WTC11 (cell line): ENCODE results near the gene MYH10. TPM values are rescaled to one million over a fixed set of nuclear protein-coding genes. Genes with fewer than 3 reads are reported as not detected.
A peak's percentile ranks its signal among the peaks of the same experiment; 100 is the strongest.

ENCODE experiments used
- ATAC-seq: fragments of 200-7000 bp; cut with Tn5 transposase; 2 replicates; pipeline ENCODE4 v1.10.0; 2021; ENCODE audit warnings: mild to moderate bottlenecking, moderate library complexity
- Bru-seq: library from RNA; stranded (reverse); fragments of 400-500 nt; gene quantifications from one replicate; lab custom pipeline; 2021; lab: Mats Ljungman, UMichigan
- CTCF ChIA-PET: fragments of 300-600 bp; sonication (Branson Sonifier 250); formaldehyde crosslinking; loops from one replicate; lab custom pipeline; 2021; ENCODE audit warnings: antibody characterized with exemption; lab: Charles Lee
- POLR2A ChIA-PET: fragments of 350-600 bp; sonication (Branson Sonifier 250); formaldehyde crosslinking; loops from one replicate; lab custom pipeline; 2021; ENCODE audit warnings: antibody characterized with exemption; lab: Charles Lee
- DNase-seq: peaks from one replicate; pipeline ENCODE4 v3.0.0; 2021; ENCODE audit warnings: low spot score
- H3K27ac Mint-ChIP-seq: 2 replicates; pipeline ENCODE4 v1.8.0; 2021; ENCODE audit warnings: mixed read lengths
- H3K27me3 Mint-ChIP-seq: 2 replicates; pipeline ENCODE4 v1.8.0; 2021; ENCODE audit warnings: low read depth, mild to moderate bottlenecking, moderate library complexity, mixed read lengths
- H3K36me3 Mint-ChIP-seq: 2 replicates; pipeline ENCODE4 v1.8.0; 2021; ENCODE audit warnings: mixed read lengths
- H3K4me1 Mint-ChIP-seq: 2 replicates; pipeline ENCODE4 v1.8.0; 2022; ENCODE audit warnings: mixed read lengths
- H3K4me3 Mint-ChIP-seq: 2 replicates; pipeline ENCODE4 v1.8.0; 2021; ENCODE audit warnings: mild to moderate bottlenecking, moderate library complexity, mixed read lengths
- H3K9me3 Mint-ChIP-seq: 2 replicates; pipeline ENCODE4 v1.8.0; 2021; ENCODE audit warnings: mixed read lengths
- AFF4 ChIP-seq: sonication (generic); formaldehyde crosslinking; IDR thresholded peaks from 2 replicates; pipeline ENCODE4 v1.8.1; 2023; ENCODE audit warnings: mild to moderate bottlenecking, missing genetic modification reagents, borderline replicate concordance
- CBFB ChIP-seq: sonication (generic); formaldehyde crosslinking; IDR thresholded peaks from 2 replicates; pipeline ENCODE4 v1.8.1; 2022; ENCODE audit warnings: mild to moderate bottlenecking, low read depth, missing genetic modification reagents
- ERG ChIP-seq: fragments of 250-450 bp; sonication (Bioruptor Pico); IDR thresholded peaks from 2 replicates; pipeline ENCODE4 v1.8.0; 2021; ENCODE audit warnings: mild to moderate bottlenecking
- ETV6 ChIP-seq: sonication (generic); formaldehyde crosslinking; IDR thresholded peaks from 2 replicates; pipeline ENCODE4 v1.8.1; 2022; ENCODE audit warnings: mild to moderate bottlenecking, missing genetic modification reagents
- FOXP4 ChIP-seq: sonication (generic); formaldehyde crosslinking; IDR thresholded peaks from 2 replicates; pipeline ENCODE4 v1.8.0; 2022; ENCODE audit warnings: mild to moderate bottlenecking, missing genetic modification reagents
- NFE2L1 ChIP-seq: sonication (generic); formaldehyde crosslinking; IDR thresholded peaks from 2 replicates; pipeline ENCODE4 v1.8.1; 2023; ENCODE audit warnings: missing genetic modification reagents
- USF2 ChIP-seq: sonication (generic); formaldehyde crosslinking; IDR thresholded peaks from 2 replicates; pipeline ENCODE4 v1.8.1; 2023; ENCODE audit warnings: mild to moderate bottlenecking, missing genetic modification reagents, moderate library complexity
- ZBTB43 ChIP-seq: sonication (generic); formaldehyde crosslinking; IDR thresholded peaks from 2 replicates; pipeline ENCODE4 v1.8.1; 2023; ENCODE audit warnings: mild to moderate bottlenecking, missing genetic modification reagents
- ZNF232 ChIP-seq: sonication (generic); formaldehyde crosslinking; IDR thresholded peaks from 2 replicates; pipeline ENCODE4 v1.8.0; 2022; ENCODE audit warnings: mild to moderate bottlenecking, missing genetic modification reagents
- ZNF263 ChIP-seq: sonication (generic); formaldehyde crosslinking; IDR thresholded peaks from 2 replicates; pipeline ENCODE4 v1.8.1; 2022; ENCODE audit warnings: low read depth, mild to moderate bottlenecking, moderate library complexity, missing genetic modification reagents
- ZNF512 ChIP-seq: sonication (generic); formaldehyde crosslinking; IDR thresholded peaks from 2 replicates; pipeline ENCODE4 v1.8.1; 2022; ENCODE audit warnings: missing genetic modification reagents, borderline replicate concordance
- ZNF532 ChIP-seq: fragments of 250-450 bp; sonication (Bioruptor Pico); IDR thresholded peaks from 2 replicates; pipeline ENCODE4 v1.9.0; 2021; ENCODE audit warnings: mild to moderate bottlenecking, borderline replicate concordance
- long read RNA-seq, 3 experiments: library from RNA in 1 of 3; library from capped mRNA in 1 of 3; library from polyadenylated mRNA in 1 of 3; unstranded in 2 of 3; stranded (forward) in 1 of 3; transcript quantifications; one replicate each; pipeline ENCODE4 v2.0.0, GENCODE V29; 2021
- total RNA-seq: library from RNA; stranded (reverse); gene quantifications from 3 replicates; pipeline ENCODE4 v1.2.3, GENCODE V29; 2021

Gene MYH10
- total RNA-seq: 226 to 236 TPM (median 231 TPM) in 3 replicates
- percentile 92 among the genes with signal in this experiment for Bru-seq, nascent RNA
- long read RNA-seq, experiment 1, full-length matches to known transcripts: 279 of 937 reads
- long read RNA-seq, experiment 1, partial matches to known transcripts: 442 of 937 reads
- long read RNA-seq, experiment 1, other reads (novel, unspliced or antisense): 216 of 937 reads
- long read RNA-seq, experiment 2, full-length matches to known transcripts: 8 of 288 reads
- long read RNA-seq, experiment 2, partial matches to known transcripts: 239 of 288 reads
- long read RNA-seq, experiment 2, other reads (novel, unspliced or antisense): 41 of 288 reads
- long read RNA-seq, experiment 3, partial matches to known transcripts: 12 of 20 reads
- long read RNA-seq, experiment 3, other reads (novel, unspliced or antisense): 8 of 20 reads

- ATAC-seq (no peak), DNase-seq (no peak)
- Mint-ChIP-seq H3K36me3 (0 out of 2 replicates have a peak, but pooled peaks cover 2% of the 10 kb centered on the region), H3K27me3 (no peaks in the 10 kb centered on the region), H3K27ac (peak within 1 kb of the TSS; percentile 98), H3K4me3 (peak within 1 kb of the TSS; percentile 98), H3K4me1 (peaks cover 26% of the 10 kb centered on the region), H3K9me3 (no peaks in the 10 kb centered on the region)
- ChIA-PET POLR2A (interaction anchor here (0.6 to 3.2 kb wide), 14 partner anchors 14 to 679 kb away, joined by 3 to 25 read pairs (median 4); partner anchors contain the start of gene NDEL1), CTCF (interaction anchor here (0.6 to 3.9 kb wide), 14 partner anchors 13 to 706 kb away, joined by 3 to 21 read pairs (median 4); partner anchors contain the start of gene MFSD6L)
- TF ChIP-seq ZBTB43: peak; percentile 26; the same call in 1 of the 2 replicates
- TF ChIP-seq ZNF263 (CRISPR knock-in tag): no peak
- no peak for TF ChIP-seq ZNF512 (CRISPR knock-in tag)
- no peak for TF ChIP-seq ERG (CRISPR knock-in tag)
- TF ChIP-seq CBFB (CRISPR knock-in tag): no peak
- no peak for TF ChIP-seq ZNF532 (CRISPR knock-in tag)
- TF ChIP-seq USF2 (CRISPR knock-in tag): no peak
- peak; percentile 63; the same call in 1 of the 2 replicates for TF ChIP-seq ETV6 (CRISPR knock-in tag)
- no peak for TF ChIP-seq AFF4 (CRISPR knock-in tag)
- peak; percentile 45; the same call in 1 of the 2 replicates for TF ChIP-seq NFE2L1 (CRISPR knock-in tag)
- TF ChIP-seq FOXP4 (CRISPR knock-in tag): 0 out of 2 replicates have a peak, but pooled peaks have one; percentile 32
- 0 out of 2 replicates have a peak, but pooled peaks have one; percentile 25 for TF ChIP-seq ZNF232
Measured at GRCh38 chr17:8630227-8630801, at the start of gene MYH10. Gene MYH10, minus strand, starts transcription at chr17:8630725. Its CDS starts 7,479 bp downstream, at chr17:8623246.
